PC-3 (cell line): ENCODE results near the gene GPC5. TPM values are rescaled to one million over a fixed set of nuclear protein-coding genes. Genes with fewer than 3 reads are reported as not detected.

Source experiments
- ATAC-seq: fragments of 200-7000 bp; cut with Tn5 transposase; 2 replicates; pipeline ENCODE4 v1.9.1; 2020; ENCODE audit warnings: mild to moderate bottlenecking, moderate library complexity
- BruUV-seq: library from RNA; stranded (reverse); fragments of 400-500 nt; replicated peaks from 2 replicates; lab custom pipeline; 2021; lab: Mats Ljungman, UMichigan
- CTCF ChIA-PET: fragments of 300-600 bp; sonication (Branson Sonifier 250); formaldehyde crosslinking; loops from one replicate; lab custom pipeline; 2022; ENCODE audit warnings: antibody characterized with exemption; lab: Charles Lee
- POLR2A ChIA-PET: fragments of 300-600 bp; sonication (Branson Sonifier 250); formaldehyde crosslinking; loops from one replicate; lab custom pipeline; 2022; ENCODE audit warnings: antibody characterized with exemption; ENCODE audit not compliant: unreplicated experiment; lab: Charles Lee
- DNase-seq: peaks from one replicate; pipeline ENCODE4 v3.0.0-alpha.2; 2015
- H2AFZ ChIP-seq: fragments of 300-600 bp; sonication (generic); 2 replicates; pipeline ENCODE4 v1.6.0; 2016; ENCODE audit warnings: antibody characterized with exemption, low read length
- H3F3A ChIP-seq: fragments of 300-600 bp; sonication (generic); one replicate; pipeline ENCODE4 v1.6.0; 2017; ENCODE audit warnings: antibody characterized with exemption, low read length, control low read depth, mild to moderate bottlenecking; ENCODE audit not compliant: unreplicated experiment
- H3K27ac ChIP-seq: fragments of 300-600 bp; sonication (generic); 2 replicates; pipeline ENCODE4 v1.5.1; 2016; ENCODE audit warnings: mild to moderate bottlenecking, low read length
- H3K27me3 ChIP-seq: fragments of 300-600 bp; sonication (generic); 2 replicates; pipeline ENCODE4 v1.6.1; 2016; ENCODE audit warnings: low read length, mixed read lengths
- H3K36me3 ChIP-seq: fragments of 300-600 bp; sonication (generic); 2 replicates; pipeline ENCODE4 v1.6.1; 2016; ENCODE audit warnings: low read depth, mixed run types, low read length, mixed read lengths
- H3K4me1 ChIP-seq: fragments of 300-600 bp; sonication (generic); 2 replicates; pipeline ENCODE4 v1.5.1; 2016; ENCODE audit warnings: low read length; ENCODE audit not compliant: insufficient read depth
- H3K4me2 ChIP-seq: fragments of 300-600 bp; sonication (generic); 2 replicates; pipeline ENCODE4 v1.6.0; 2016; ENCODE audit warnings: low read length
- H3K4me3 ChIP-seq: fragments of 300-600 bp; sonication (generic); 2 replicates; pipeline ENCODE4 v1.5.1; 2016; ENCODE audit warnings: mild to moderate bottlenecking, low read length, mixed read lengths
- H3K79me2 ChIP-seq: fragments of 300-600 bp; sonication (generic); 2 replicates; pipeline ENCODE4 v1.6.1; 2017; ENCODE audit warnings: low read length, mixed read lengths
- H3K9ac ChIP-seq: fragments of 300-600 bp; sonication (generic); 2 replicates; pipeline ENCODE4 v1.6.0; 2016; ENCODE audit warnings: mild to moderate bottlenecking, low read length
- H3K9me2 ChIP-seq: fragments of 300-600 bp; sonication (generic); replicated peaks from 2 replicates; pipeline ENCODE4 v1.6.1; 2016; ENCODE audit warnings: mixed run types, low read length, mixed read lengths
- H3K9me3 ChIP-seq: fragments of 300-600 bp; sonication (generic); 2 replicates; pipeline ENCODE4 v1.6.1; 2016; ENCODE audit warnings: low read length, mixed read lengths
- H4K20me1 ChIP-seq: fragments of 300-600 bp; sonication (generic); 2 replicates; pipeline ENCODE4 v1.6.1; 2016; ENCODE audit warnings: low read length, mixed read lengths
- EZH2 ChIP-seq: fragments of 300-600 bp; sonication (generic); IDR thresholded peaks from one replicate; pipeline ENCODE4 v1.6.1; 2017; ENCODE audit warnings: antibody characterized with exemption, mild to moderate bottlenecking, low read length; ENCODE audit not compliant: unreplicated experiment
- EZH2phosphoT487 ChIP-seq: fragments of 300-600 bp; sonication (generic); IDR thresholded peaks from 2 replicates; pipeline ENCODE4 v1.6.1; 2018; ENCODE audit warnings: mild to moderate bottlenecking, antibody characterized with exemption, low read length, borderline replicate concordance
- intact Hi-C: fragments of 100-400 bp; cut with micrococcal nuclease; formaldehyde crosslinking; loops from 2 replicates; pipeline ENCODE4 v1.9.0; 2023
- total RNA-seq: library from RNA; depleted of rRNA; stranded (reverse); fragments of >200 nt; gene quantifications from 2 replicates; pipeline ENCODE4 v1.2.3, GENCODE V29; 2014
- TF ChIP-seq, protein P1 (sequence below): fragments of 300-600 bp; sonication (generic); conservative IDR thresholded peaks from 2 replicates; pipeline ENCODE4 v1.5.1; 2017; ENCODE audit warnings: antibody characterized with exemption, low read depth, mild to moderate bottlenecking, low read length

Gene GPC5
- total RNA-seq, 1 experiment from 2014 or later = not detected

DNA sequence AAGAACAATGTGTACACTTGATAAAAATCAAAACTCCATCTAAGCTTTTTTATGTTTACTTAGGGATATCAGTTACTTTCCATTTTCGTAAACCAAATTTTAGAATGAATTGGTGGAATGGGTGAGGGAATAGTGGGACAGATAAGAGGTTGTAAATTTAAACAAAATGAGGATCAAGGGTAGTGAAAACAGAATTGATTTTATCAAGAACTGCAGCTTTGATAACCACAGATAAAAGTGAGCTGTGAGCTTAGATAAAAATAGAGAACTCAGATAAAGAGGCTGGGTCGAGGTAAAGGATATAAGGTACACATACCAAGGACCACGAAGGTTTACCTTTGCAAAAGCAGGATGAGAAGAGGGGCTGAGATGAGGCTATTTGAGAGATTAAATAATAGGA, 1015.0 kb downstream of the GPC5 start:
- no peak overlapping the region for H3K9ac ChIP-seq
- H3K36me3 ChIP-seq = no peaks in the 10 kb centered on the region
- CTCF ChIA-PET = no interaction called here
- no peaks in the 10 kb centered on the region for H4K20me1 ChIP-seq
- no peaks in the 10 kb centered on the region for H3K9me2 ChIP-seq
- no peak overlapping the region for H3K27ac ChIP-seq
- H3K4me1 ChIP-seq = no peaks in the 10 kb centered on the region
- ATAC-seq (no peak), DNase-seq (no peak)
- intact Hi-C loops = no loop called here
- H3K4me2 ChIP-seq = no peak overlapping the region
- no peaks in the 10 kb centered on the region for H3K79me2 ChIP-seq
- no peak overlapping the region for H3K4me3 ChIP-seq
- H3K27me3 ChIP-seq = no peaks in the 10 kb centered on the region
- no peaks in the 10 kb centered on the region for H3F3A ChIP-seq
- no peak overlapping the region for H2AFZ ChIP-seq
- no TSS peak for BruUV-seq
- TF ChIP-seq, protein P1, sequence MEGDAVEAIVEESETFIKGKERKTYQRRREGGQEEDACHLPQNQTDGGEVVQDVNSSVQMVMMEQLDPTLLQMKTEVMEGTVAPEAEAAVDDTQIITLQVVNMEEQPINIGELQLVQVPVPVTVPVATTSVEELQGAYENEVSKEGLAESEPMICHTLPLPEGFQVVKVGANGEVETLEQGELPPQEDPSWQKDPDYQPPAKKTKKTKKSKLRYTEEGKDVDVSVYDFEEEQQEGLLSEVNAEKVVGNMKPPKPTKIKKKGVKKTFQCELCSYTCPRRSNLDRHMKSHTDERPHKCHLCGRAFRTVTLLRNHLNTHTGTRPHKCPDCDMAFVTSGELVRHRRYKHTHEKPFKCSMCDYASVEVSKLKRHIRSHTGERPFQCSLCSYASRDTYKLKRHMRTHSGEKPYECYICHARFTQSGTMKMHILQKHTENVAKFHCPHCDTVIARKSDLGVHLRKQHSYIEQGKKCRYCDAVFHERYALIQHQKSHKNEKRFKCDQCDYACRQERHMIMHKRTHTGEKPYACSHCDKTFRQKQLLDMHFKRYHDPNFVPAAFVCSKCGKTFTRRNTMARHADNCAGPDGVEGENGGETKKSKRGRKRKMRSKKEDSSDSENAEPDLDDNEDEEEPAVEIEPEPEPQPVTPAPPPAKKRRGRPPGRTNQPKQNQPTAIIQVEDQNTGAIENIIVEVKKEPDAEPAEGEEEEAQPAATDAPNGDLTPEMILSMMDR = no peak
- H3K9me3 ChIP-seq = no peaks in the 10 kb centered on the region
- POLR2A ChIA-PET = no interaction called here

DNA sequence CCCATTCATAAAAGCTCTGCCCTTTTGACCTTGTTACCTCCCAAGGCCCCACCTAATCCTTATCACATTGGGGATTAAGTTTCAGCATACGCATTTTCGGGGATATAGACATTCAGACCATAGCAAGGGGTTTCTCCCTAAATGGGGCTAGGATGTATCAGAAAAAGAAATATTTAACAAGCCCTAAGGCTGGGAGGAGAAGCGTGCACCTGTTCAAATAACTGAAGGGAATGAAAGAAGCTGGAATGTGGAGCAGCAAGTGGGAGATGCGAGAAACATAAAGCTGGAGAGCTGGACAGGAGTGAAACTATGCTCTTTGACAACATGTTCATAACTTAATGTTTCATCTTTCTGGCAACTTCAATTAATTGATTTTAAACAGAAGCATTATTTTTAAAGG, 1016.4 kb downstream of the GPC5 start:
- BruUV-seq = no TSS peak
- H2AFZ ChIP-seq = no peak overlapping the region
- ChIA-PET POLR2A (no interaction called here), CTCF (no interaction called here)
- H3K9me3 ChIP-seq = no peaks in the 10 kb centered on the region
- H3K27me3 ChIP-seq = no peaks in the 10 kb centered on the region
- no peaks in the 10 kb centered on the region for H3K9me2 ChIP-seq
- no peak for ATAC-seq
- H3K9ac ChIP-seq = no peak overlapping the region
- no peaks in the 10 kb centered on the region for H3K36me3 ChIP-seq
- no peaks in the 10 kb centered on the region for H4K20me1 ChIP-seq
- H3F3A ChIP-seq = no peaks in the 10 kb centered on the region
- TF ChIP-seq EZH2phosphoT487 (no peak), EZH2 (no peak)
- TF ChIP-seq, protein P1 = no peak
- no peaks in the 10 kb centered on the region for H3K4me1 ChIP-seq
- DNase-seq = no peak
- H3K4me2 ChIP-seq = no peak overlapping the region
- H3K27ac ChIP-seq = no peak overlapping the region
- intact Hi-C loops = no loop called here
- H3K79me2 ChIP-seq = no peaks in the 10 kb centered on the region
- H3K4me3 ChIP-seq = no peak overlapping the region

DNA sequence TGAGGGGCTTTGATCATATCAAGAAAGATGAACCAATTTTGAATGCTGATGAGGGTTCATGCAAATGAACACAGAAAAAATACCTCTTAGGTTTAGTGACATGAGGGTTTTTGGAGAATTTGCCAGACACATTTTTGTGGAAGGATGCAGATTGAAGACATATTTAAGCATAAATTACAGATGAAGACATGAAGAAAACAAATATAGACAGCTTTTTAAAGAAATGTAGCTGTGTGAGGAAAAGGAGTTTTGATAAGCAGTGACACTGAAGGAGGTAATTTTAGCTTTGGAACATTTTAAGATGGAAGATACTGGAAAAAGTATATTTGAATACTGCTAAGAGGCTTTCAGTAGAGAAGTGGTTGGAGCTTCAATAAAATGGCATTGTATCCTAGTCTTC, 1017.4 kb downstream of the GPC5 start:
- no peaks in the 10 kb centered on the region for H3K79me2 ChIP-seq
- H3K4me3 ChIP-seq = no peak overlapping the region
- no peaks in the 10 kb centered on the region for H3K9me2 ChIP-seq
- ATAC-seq (no peak), DNase-seq (no peak)
- no peaks in the 10 kb centered on the region for H3K36me3 ChIP-seq
- H3K9me3 ChIP-seq = no peaks in the 10 kb centered on the region
- H2AFZ ChIP-seq = no peak overlapping the region
- no peaks in the 10 kb centered on the region for H3K4me1 ChIP-seq
- H3K4me2 ChIP-seq = no peak overlapping the region
- CTCF ChIA-PET = no interaction called here
- no TSS peak for BruUV-seq
- H3K27me3 ChIP-seq = no peaks in the 10 kb centered on the region
- POLR2A ChIA-PET = no interaction called here
- intact Hi-C loops = no loop called here
- no peak overlapping the region for H3K9ac ChIP-seq
- H4K20me1 ChIP-seq = no peaks in the 10 kb centered on the region
- no peak overlapping the region for H3K27ac ChIP-seq
- H3F3A ChIP-seq = no peaks in the 10 kb centered on the region
- TF ChIP-seq EZH2phosphoT487 = no peak
- TF ChIP-seq, protein P1 = no peak
- TF ChIP-seq EZH2 = no peak
